Smooth muscle cell (in vitro differentiated cells): ENCODE results near the gene CFDP1. TPM values are rescaled to one million over a fixed set of nuclear protein-coding genes. Genes with fewer than 3 reads are reported as not detected.

Experiments
- DNase-seq: peaks from one replicate; lab custom pipeline; 2025; ENCODE audit not compliant: unreplicated experiment; lab: John Stamatoyannopoulos, UW
- H2AFZ ChIP-seq: fragments of 200-600 bp; sonication (generic); 2 replicates; pipeline ENCODE4 v1.6.0; 2016; ENCODE audit warnings: antibody characterized with exemption, low read depth, mild to moderate bottlenecking
- H3F3A ChIP-seq: fragments of 200-600 bp; sonication (generic); 2 replicates; pipeline ENCODE4 v1.6.0; 2017; ENCODE audit warnings: antibody characterized with exemption, low read depth
- H3K27ac ChIP-seq: fragments of 200-600 bp; sonication (generic); 2 replicates; pipeline ENCODE4 v1.5.1; 2016; ENCODE audit warnings: low read depth, mild to moderate bottlenecking
- H3K27me3 ChIP-seq: fragments of 200-600 bp; sonication (generic); 2 replicates; pipeline ENCODE4 v1.6.1; 2016; ENCODE audit warnings: low read depth, mild to moderate bottlenecking
- H3K36me3 ChIP-seq: fragments of 200-600 bp; sonication (generic); 2 replicates; pipeline ENCODE4 v1.5.1; 2016; ENCODE audit warnings: low read depth
- H3K4me1 ChIP-seq: fragments of 200-600 bp; sonication (generic); 2 replicates; pipeline ENCODE4 v1.5.1; 2016; ENCODE audit warnings: low read depth
- H3K4me2 ChIP-seq: fragments of 200-600 bp; sonication (generic); 2 replicates; pipeline ENCODE4 v1.6.0; 2016; ENCODE audit warnings: mild to moderate bottlenecking
- H3K4me3 ChIP-seq: fragments of 200-600 bp; sonication (generic); 2 replicates; pipeline ENCODE4 v1.5.1; 2016; ENCODE audit warnings: mild to moderate bottlenecking
- H3K79me2 ChIP-seq: fragments of 200-600 bp; sonication (generic); 2 replicates; pipeline ENCODE4 v1.6.0; 2016; ENCODE audit warnings: low read depth, mild to moderate bottlenecking
- H3K9ac ChIP-seq: fragments of 200-600 bp; sonication (generic); 2 replicates; pipeline ENCODE4 v1.6.0; 2016; ENCODE audit warnings: low read depth
- H3K9me3 ChIP-seq: fragments of 200-600 bp; sonication (generic); replicated peaks from 2 replicates; pipeline ENCODE4 v1.5.1; 2016; ENCODE audit warnings: low read depth
- H4K20me1 ChIP-seq: fragments of 200-600 bp; sonication (generic); 2 replicates; pipeline ENCODE4 v1.6.0; 2016; ENCODE audit warnings: low read depth
- CTCF ChIP-seq: fragments of 200-600 bp; sonication (generic); IDR thresholded peaks from 2 replicates; pipeline ENCODE4 v1.5.1; 2017; ENCODE audit warnings: borderline replicate concordance, mild to moderate bottlenecking, antibody characterized with exemption; ENCODE audit not compliant: insufficient read depth, poor library complexity, severe bottlenecking
- WGBS: methylation state at CpG from one replicate; pipeline ENCODE4 v1.1.7; 2016; ENCODE audit warnings: low lambda C conversion rate; 5-methylcytosine and 5-hydroxymethylcytosine counted together
- polyA plus RNA-seq: library from polyadenylated mRNA; unstranded; fragments of >200 nt; fragmentation: Nextera tagmentation; extraction: Ambion mirVana; gene quantifications from 2 replicates; pipeline ENCODE4 v1.2.1, GENCODE V29; 2016
- small RNA-seq: library from RNA; depleted of rRNA; stranded (forward); fragments of <200 nt; gene quantifications from one replicate; pipeline ENCODE3, GENCODE V24; 2014
- total RNA-seq: library from RNA; depleted of rRNA; stranded (reverse); fragments of >200 nt; gene quantifications from 2 replicates; pipeline ENCODE4 v1.2.3, GENCODE V29; 2014

Gene CFDP1
- total and polyA plus RNA-seq, 2 experiments from 2014 or later = 59.0 to 91.0 TPM

GRCh38 chr16:75246504-75247205 is 186.6 kb downstream of the CFDP1 start:
- no peak overlapping the region for H2AFZ ChIP-seq
- DNase-seq = no peak
- H3K4me2 ChIP-seq = peak overlapping the region; percentile 99
- 24% methylated on average over 12 of the region's 12 CpGs for WGBS
- no peak for TF ChIP-seq CTCF
- H3K9ac ChIP-seq = peak overlapping the region; percentile 98
- no peaks in the 10 kb centered on the region for H3K9me3 ChIP-seq
- H3K4me1 ChIP-seq = peaks cover 46% of the 10 kb centered on the region
- H3K36me3 ChIP-seq = no peaks in the 10 kb centered on the region
- H3K27ac ChIP-seq = peak overlapping the region; percentile 100
- H4K20me1 ChIP-seq = peaks cover 47% of the 10 kb centered on the region
- no peak overlapping the region for H3K4me3 ChIP-seq
- peaks cover 7% of the 10 kb centered on the region for H3F3A ChIP-seq
- H3K27me3 ChIP-seq = no peaks in the 10 kb centered on the region
- H3K79me2 ChIP-seq = peaks cover 87% of the 10 kb centered on the region

- H3K9ac ChIP-seq = peak overlapping the region; percentile 98
- no peaks in the 10 kb centered on the region for H3K27me3 ChIP-seq
- DNase-seq = peak; percentile 97
- WGBS = 3% methylated on average over 25 of the region's 25 CpGs
- peaks cover 7% of the 10 kb centered on the region for H3F3A ChIP-seq
- H2AFZ ChIP-seq = no peak overlapping the region
- H3K4me3 ChIP-seq = no peak overlapping the region
- peaks cover 45% of the 10 kb centered on the region for H3K4me1 ChIP-seq
- H3K79me2 ChIP-seq = peaks cover 91% of the 10 kb centered on the region
- H4K20me1 ChIP-seq = peaks cover 45% of the 10 kb centered on the region
- no peak for TF ChIP-seq CTCF
- H3K27ac ChIP-seq = peak overlapping the region; percentile 100
- no peaks in the 10 kb centered on the region for H3K36me3 ChIP-seq
- H3K4me2 ChIP-seq = peak overlapping the region; percentile 99
- H3K9me3 ChIP-seq = no peaks in the 10 kb centered on the region
These were observed 188.2 kb downstream of the CFDP1 start for GRCh38 chr16:75244844-75245758.

DNA sequence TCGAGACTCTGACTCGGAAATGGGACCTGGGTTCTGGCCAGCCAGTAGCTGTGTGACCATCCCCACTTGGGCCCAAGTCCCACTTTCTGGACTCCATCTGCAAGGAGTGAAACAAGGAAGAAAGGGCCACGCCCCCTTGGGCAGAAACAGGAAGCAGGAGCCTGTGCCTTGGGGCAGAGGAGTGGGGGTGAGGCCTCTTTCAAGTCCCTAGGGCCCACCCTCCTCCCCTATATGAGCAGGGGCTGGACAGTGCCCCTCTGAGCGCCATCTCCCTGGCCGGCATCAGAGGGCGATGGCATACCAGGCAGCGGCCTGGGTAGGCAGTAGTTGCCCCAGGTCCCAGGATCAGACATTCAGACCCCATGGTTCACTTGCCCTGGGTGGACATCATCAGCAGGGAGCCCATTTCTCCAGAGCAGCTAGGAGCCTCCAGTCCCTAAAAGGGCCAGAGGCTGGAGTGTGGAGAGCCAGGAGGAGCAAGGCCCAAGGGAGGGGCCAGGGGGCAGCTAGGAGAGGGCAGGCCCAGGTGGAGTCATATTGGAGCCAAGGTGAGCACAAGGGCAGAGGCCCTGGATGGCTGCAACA is 189.0 kb downstream of the CFDP1 start:
- Histone ChIP-seq H3K4me3 (no peak overlapping the region), H3K27me3 (no peaks in the 10 kb centered on the region), H3K4me2 (peak overlapping the region; percentile 76), H3F3A (peaks cover 7% of the 10 kb centered on the region), H2AFZ (no peak overlapping the region), H3K36me3 (no peaks in the 10 kb centered on the region), H3K4me1 (peaks cover 42% of the 10 kb centered on the region), H3K27ac (peak overlapping the region; percentile 100), H3K9ac (peak overlapping the region; percentile 98), H4K20me1 (peaks cover 45% of the 10 kb centered on the region), H3K9me3 (no peaks in the 10 kb centered on the region), H3K79me2 (peaks cover 91% of the 10 kb centered on the region)
- DNase-seq = no peak
- no peak for TF ChIP-seq CTCF
- WGBS = 72% methylated on average over 7 of the region's 7 CpGs

Small RNA genes within 50 kb of the gene (small RNA-seq; reads per million reads assigned to genes)
- gene RF00598 = not detected
- not detected for gene RNU6-758P

Other genes starting within 250 kb of the CFDP1 start
- gene CTRB2, start 226.3 kb downstream of the CFDP1 start, total RNA-seq = 1.7 TPM in 1 of 2 replicates, not detected in the other
- 2.3 and 11.1 TPM in 2 replicates for gene CTRB2, start 226.3 kb downstream of the CFDP1 start, polyA plus RNA-seq
- not detected in 2 replicates for gene CTRB1, start 214.5 kb downstream of the CFDP1 start, total RNA-seq
- gene CTRB1, start 214.5 kb downstream of the CFDP1 start, polyA plus RNA-seq = 1.9 and 7.2 TPM in 2 replicates
- gene BCAR1, start 181.9 kb downstream of the CFDP1 start, total RNA-seq = 49.4 and 49.9 TPM in 2 replicates
- 117 and 123 TPM in 2 replicates for gene BCAR1, start 181.9 kb downstream of the CFDP1 start, polyA plus RNA-seq
- 12.9 and 25.4 TPM in 2 replicates for gene TMEM170A, start 31.2 kb upstream of the CFDP1 start, total RNA-seq
- gene TMEM170A, start 31.2 kb upstream of the CFDP1 start, polyA plus RNA-seq = 10.0 and 17.9 TPM in 2 replicates
- 2.0 and 8.3 TPM in 2 replicates for gene CHST6, start 61.9 kb upstream of the CFDP1 start, total RNA-seq
- gene CHST6, start 61.9 kb upstream of the CFDP1 start, polyA plus RNA-seq = 1.6 and 2.6 TPM in 2 replicates
- not detected in 2 replicates for gene CHST5, start 102.6 kb upstream of the CFDP1 start, total RNA-seq
- 0.35 TPM in 1 of 2 replicates, not detected in the other for gene CHST5, start 102.6 kb upstream of the CFDP1 start, polyA plus RNA-seq
- 11.8 and 20.9 TPM in 2 replicates for gene TMEM231, start 122.7 kb upstream of the CFDP1 start, total RNA-seq
- gene TMEM231, start 122.7 kb upstream of the CFDP1 start, polyA plus RNA-seq = 13.4 and 17.0 TPM in 2 replicates
- 89.9 and 90.6 TPM in 2 replicates for gene GABARAPL2, start 132.9 kb upstream of the CFDP1 start, total RNA-seq
- 172 and 189 TPM in 2 replicates for gene GABARAPL2, start 132.9 kb upstream of the CFDP1 start, polyA plus RNA-seq
- 27.8 and 35.9 TPM in 2 replicates for gene ADAT1, start 189.8 kb upstream of the CFDP1 start, total RNA-seq
- 13.4 and 19.5 TPM in 2 replicates for gene ADAT1, start 189.8 kb upstream of the CFDP1 start, polyA plus RNA-seq
- gene KARS1, start 214.2 kb upstream of the CFDP1 start, total RNA-seq = 98.8 and 108 TPM in 2 replicates
- gene KARS1, start 214.2 kb upstream of the CFDP1 start, polyA plus RNA-seq = 101 and 109 TPM in 2 replicates
- gene TERF2IP, start 214.3 kb upstream of the CFDP1 start, total RNA-seq = 51.0 and 56.6 TPM in 2 replicates
- 83.0 and 86.6 TPM in 2 replicates for gene TERF2IP, start 214.3 kb upstream of the CFDP1 start, polyA plus RNA-seq
- not detected in 2 replicates for gene CPHXL2, start 243.5 kb upstream of the CFDP1 start, total RNA-seq
- gene CPHXL2, start 243.5 kb upstream of the CFDP1 start, polyA plus RNA-seq = not detected in 2 replicates